NCI-H187 treated with DMSO at 0.1 percent for 48 hours (cell line): ENCODE results near the gene RFX3.

ENCODE experiments used
- DNase-seq: peaks from one replicate; lab custom pipeline; 2025; lab: John Stamatoyannopoulos, UW

RFX3 gene

GRCh38 chr9:3433066-3433465, 92.7 kb downstream of the RFX3 start:
- no peak for DNase-seq

DNA sequence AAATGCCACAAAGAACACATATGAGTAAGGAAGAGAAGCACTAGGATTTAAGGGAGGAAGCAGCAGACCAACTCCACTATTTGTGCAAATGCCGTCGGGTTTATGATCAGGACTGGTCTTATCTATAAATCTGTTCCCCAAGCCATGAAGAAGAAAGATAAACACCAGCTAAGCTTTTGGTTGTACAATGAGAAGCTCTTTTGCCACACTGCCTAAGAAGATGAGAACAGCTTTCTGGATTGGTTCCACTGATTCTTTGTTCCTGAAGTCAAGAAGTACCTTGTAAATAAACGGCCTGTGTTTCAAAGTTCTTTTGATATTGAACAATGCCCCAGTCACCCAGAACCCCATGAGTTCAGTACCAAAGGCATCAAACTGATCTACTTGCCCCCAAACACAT, 93.9 kb downstream of the RFX3 start:
- no peak for DNase-seq

GRCh38 chr9:3419893-3420292, 105.9 kb downstream of the RFX3 start:
- no peak for DNase-seq

GRCh38 chr9:3415906-3416305, 109.9 kb downstream of the RFX3 start:
- no peak for DNase-seq

DNA sequence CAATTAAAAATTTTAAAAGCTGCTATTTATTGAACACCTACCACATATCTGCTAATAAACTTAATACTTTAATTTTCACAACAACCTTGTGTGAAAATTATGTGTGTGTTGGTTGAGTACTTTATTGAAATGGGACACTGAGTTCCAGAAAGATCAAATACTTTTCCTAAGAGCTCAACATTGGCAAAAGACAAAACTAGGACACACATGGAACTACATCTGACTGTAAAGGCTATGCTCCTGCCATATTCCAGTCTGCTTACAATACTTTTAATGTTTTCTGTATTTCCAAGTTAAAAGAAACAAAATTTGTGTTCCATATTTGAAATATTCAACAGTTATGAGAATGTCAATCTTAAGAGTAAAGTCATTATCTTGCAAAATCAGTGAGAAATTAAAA, 111.8 kb downstream of the RFX3 start:
- DNase-seq, result no peak

DNA sequence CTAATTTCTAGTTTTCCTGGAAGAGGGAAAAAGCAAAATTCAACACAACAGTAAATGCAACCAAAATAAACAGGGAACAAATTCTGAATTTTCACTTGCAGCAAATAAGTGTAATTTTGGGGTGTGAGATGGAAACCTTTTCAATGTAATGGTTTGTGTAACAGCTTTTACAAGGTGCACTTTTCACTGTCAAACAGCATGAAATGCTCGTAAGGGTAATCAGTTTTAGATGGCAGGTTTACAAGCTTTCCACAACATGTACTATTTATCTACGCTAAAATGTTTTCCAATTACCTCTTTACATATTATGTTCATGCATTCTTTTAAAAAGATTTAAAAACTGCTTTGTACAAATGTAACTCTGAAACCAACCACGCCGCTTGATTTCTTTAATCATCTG, 115.3 kb downstream of the RFX3 start:
- no peak for DNase-seq

GRCh38 chr9:3409453-3409852, 116.3 kb downstream of the RFX3 start:
- no peak for DNase-seq

- no peak for DNase-seq
These were observed 122.5 kb downstream of the RFX3 start for GRCh38 chr9:3403315-3403714.

- peak; percentile 12 for DNase-seq
These were observed 124.4 kb downstream of the RFX3 start for GRCh38 chr9:3401221-3401954.

DNA sequence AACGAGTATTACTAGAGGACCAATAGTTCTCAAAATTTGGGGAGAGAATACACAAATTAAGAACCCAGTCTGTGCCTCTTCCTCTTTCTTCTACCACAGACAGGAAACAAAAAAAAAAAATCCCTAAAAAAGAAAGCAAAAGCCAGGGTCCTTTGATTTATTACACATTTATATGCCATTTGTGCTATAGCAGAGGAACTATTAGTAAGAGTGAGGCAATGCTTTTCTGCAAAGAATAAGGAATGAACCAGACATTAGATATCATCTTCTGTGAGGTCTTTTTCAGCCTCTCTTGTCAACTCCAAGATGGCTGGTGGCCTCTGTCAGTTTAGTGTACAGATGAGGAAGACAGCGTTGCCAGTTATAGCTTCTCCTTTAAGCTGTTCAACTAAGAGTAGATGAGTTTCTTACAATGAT, 127.6 kb downstream of the RFX3 start:
- DNase-seq, result no peak

GRCh38 chr9:3397766-3398165, 128.0 kb downstream of the RFX3 start:
- DNase-seq, result no peak

DNA sequence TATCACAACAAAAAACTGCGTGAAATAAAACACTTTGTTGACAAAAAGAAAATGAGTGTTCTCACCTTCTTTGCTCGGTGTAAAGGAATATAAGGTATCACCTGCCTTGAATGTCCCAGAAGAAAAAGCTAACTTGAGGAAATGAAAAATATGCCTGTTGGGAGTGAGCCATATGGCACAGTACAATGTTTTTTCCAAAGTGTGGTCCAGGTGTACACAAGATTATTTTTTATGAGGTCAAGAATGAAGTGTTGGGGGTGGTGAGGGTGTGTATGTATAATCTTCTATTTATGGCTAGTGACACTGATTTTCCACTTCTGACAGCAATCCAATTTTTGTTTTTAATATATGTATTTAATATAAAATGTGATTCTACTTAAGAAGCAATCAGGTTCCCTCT, 134.4 kb downstream of the RFX3 start:
- no peak for DNase-seq

GRCh38 chr9:3386753-3387152, 139.0 kb downstream of the RFX3 start:
- DNase-seq, result no peak

- DNase-seq, result no peak
These were observed 139.9 kb downstream of the RFX3 start for GRCh38 chr9:3385871-3386270.

DNA sequence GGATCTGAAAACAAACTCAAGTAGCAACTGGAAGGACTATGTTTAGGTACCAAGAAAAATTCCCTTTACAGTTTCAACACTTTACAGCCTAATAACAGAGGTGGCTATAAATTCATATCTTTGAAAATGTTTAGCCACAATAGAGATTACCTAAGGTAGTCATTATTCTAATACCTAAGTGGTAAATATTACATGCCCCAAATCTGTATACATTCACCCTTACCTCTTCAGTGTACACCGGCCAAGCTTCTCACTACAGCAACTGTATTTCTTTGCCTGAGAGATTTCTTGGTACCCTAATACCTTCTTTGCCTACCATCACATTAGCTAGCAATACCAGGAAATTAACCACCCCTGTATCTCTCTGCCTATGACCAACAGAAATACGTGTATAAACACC, 154.0 kb downstream of the RFX3 start:
- no peak for DNase-seq

GRCh38 chr9:3370715-3371114, 155.1 kb downstream of the RFX3 start:
- DNase-seq, result no peak

DNA sequence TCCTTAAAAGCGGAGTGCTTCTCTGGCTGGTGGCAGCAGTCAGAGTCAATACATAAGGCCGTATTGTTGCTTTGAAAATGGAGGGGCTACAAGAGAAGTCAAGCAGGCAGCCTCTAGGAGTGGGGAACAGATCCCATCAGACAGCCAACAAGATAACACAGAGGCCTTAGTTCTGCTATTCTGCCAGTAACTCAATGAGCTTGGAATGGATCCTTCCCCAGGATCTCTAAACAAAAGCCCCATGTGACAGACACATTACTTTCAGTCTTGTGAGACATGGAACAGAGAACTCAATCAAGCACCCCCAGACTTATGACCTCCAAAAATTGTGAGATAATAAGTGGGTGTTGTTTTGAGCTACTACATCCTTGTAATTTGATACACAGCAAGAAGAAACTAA, 158.6 kb downstream of the RFX3 start:
- no peak for DNase-seq

- no peak for DNase-seq
These were observed 164.0 kb downstream of the RFX3 start for GRCh38 chr9:3361689-3362392.

DNA sequence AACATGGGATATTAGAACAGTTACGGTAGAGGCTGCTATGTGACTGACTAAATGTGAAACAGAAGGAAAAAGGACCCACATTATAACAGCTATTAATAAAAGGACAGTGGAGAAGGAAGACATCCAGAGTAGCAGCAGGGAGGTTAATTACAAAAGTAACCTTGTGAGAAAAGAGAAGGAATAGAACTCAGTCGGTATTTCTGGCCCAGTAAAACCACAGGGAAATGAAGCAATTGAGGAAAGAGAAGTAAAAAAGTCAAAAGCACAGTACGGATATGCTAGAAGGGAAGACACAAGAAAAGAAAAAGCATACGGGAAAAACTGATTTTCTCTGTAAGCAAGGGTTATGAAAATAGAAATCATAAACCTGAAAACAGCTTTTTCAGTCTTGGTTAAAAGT, 164.7 kb downstream of the RFX3 start:
- DNase-seq, result no peak

GRCh38 chr9:3360245-3360644, 165.6 kb downstream of the RFX3 start:
- no peak for DNase-seq

DNA sequence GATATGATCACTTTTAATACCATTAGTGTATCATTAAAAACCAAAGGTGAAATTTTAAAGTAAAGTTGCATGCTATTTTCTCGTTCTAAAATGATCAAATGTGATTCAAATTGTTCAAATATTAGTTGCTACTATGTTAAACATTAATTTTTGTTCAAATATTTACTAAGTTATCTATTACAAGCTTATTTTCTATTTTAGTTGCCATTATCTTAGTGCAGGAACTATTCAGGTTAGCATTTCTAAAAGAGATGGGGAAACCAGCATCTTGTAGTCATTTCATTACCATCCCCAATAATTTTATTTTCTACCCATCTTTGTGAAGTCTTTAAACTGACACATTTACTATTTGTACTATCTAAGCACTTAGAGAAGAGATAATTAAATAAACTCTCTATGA, 166.0 kb downstream of the RFX3 start:
- DNase-seq, result no peak

- no peak for DNase-seq
These were observed 166.6 kb downstream of the RFX3 start for GRCh38 chr9:3359048-3359692.

GRCh38 chr9:3348169-3348568, 177.6 kb downstream of the RFX3 start:
- DNase-seq, result no peak
